GM12873 (cell line): Measurements from ENCODE around the gene PAXIP1.

Experiments
- TF ChIP-seq, protein P1 (sequence below): IDR thresholded peaks from 2 replicates; pipeline ENCODE4 v1.5.1; 2012; ENCODE audit warnings: low read depth, mild to moderate bottlenecking, moderate library complexity, low read length, control low read depth; ENCODE audit not compliant: insufficient read depth; ENCODE audit errors: missing control alignments

The PAXIP1 gene

DNA sequence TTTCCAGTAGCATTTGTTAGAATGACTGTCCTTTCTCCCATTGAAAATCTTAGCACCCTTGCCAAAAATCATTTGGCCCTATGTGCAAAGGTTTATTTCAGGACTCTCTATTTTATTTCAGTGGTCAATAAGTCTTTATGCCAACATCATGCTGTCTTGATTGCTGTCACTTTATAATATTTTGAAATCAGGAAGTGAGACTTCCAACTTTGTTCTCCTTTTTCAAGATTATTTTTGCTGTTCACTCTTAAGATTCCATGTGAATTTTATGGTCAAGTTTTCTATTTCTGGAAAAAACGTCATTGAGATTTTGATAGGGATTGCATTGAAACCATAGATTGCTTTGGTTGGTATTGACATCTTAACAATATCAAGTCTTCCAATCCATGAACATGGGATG is 65.1 kb downstream of the PAXIP1 start:
- TF ChIP-seq, protein P1, sequence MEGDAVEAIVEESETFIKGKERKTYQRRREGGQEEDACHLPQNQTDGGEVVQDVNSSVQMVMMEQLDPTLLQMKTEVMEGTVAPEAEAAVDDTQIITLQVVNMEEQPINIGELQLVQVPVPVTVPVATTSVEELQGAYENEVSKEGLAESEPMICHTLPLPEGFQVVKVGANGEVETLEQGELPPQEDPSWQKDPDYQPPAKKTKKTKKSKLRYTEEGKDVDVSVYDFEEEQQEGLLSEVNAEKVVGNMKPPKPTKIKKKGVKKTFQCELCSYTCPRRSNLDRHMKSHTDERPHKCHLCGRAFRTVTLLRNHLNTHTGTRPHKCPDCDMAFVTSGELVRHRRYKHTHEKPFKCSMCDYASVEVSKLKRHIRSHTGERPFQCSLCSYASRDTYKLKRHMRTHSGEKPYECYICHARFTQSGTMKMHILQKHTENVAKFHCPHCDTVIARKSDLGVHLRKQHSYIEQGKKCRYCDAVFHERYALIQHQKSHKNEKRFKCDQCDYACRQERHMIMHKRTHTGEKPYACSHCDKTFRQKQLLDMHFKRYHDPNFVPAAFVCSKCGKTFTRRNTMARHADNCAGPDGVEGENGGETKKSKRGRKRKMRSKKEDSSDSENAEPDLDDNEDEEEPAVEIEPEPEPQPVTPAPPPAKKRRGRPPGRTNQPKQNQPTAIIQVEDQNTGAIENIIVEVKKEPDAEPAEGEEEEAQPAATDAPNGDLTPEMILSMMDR = no peak

DNA sequence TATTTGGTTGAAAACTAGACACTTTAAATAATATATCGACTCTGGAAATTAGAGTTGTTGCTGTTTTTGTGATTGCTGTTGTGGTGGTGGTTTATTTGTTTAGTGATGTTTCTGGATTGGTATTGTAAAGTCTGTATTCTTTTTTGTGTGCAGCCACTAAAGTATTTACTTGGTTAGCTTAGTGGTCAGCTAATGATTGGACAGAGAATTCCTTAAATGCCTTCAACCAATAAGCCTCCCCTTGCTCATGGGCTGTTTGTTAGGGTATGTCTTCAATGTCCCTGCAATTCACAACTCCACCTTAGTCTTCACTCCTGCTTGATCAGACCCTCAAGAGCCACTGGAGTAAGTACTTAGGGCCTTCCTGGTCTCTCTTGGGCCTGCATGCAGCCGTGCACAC is 71.0 kb downstream of the PAXIP1 start:
- TF ChIP-seq, protein P1 = no peak

DNA sequence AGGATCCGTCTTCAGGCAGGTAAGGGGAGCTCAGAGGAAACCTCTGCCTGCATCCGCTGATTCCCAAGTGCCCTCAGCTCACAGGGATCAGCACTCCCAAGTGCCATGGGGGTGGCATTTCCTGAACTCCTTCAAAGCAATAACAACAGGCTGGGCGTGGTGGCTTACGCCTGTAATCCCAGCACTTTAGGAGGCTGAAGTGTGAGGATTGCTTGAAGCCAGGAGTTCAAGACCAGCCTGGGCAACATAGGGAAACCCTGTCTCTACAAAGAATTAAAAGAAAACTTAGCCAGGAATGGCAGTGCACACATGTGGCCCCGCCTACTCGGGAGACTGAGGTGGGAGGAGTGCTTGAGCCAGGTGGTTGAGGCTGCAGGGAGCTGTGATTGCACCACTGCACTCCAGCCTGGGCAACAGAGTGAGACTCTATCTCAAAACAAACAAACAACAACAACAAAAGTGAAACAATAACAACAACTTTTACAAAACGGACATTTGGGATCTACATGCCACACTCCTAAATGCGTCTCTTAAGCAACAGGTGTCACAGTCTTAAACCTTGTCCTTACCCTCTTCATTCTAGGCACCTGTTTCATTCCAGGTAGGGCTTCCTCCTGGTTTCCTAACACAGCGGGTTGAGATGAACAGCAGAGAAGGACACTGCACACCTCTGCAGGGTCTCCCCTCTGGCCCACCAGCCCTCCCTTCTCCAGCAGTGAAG is 73.8 kb downstream of the PAXIP1 start:
- TF ChIP-seq, protein P1 = no peak

DNA sequence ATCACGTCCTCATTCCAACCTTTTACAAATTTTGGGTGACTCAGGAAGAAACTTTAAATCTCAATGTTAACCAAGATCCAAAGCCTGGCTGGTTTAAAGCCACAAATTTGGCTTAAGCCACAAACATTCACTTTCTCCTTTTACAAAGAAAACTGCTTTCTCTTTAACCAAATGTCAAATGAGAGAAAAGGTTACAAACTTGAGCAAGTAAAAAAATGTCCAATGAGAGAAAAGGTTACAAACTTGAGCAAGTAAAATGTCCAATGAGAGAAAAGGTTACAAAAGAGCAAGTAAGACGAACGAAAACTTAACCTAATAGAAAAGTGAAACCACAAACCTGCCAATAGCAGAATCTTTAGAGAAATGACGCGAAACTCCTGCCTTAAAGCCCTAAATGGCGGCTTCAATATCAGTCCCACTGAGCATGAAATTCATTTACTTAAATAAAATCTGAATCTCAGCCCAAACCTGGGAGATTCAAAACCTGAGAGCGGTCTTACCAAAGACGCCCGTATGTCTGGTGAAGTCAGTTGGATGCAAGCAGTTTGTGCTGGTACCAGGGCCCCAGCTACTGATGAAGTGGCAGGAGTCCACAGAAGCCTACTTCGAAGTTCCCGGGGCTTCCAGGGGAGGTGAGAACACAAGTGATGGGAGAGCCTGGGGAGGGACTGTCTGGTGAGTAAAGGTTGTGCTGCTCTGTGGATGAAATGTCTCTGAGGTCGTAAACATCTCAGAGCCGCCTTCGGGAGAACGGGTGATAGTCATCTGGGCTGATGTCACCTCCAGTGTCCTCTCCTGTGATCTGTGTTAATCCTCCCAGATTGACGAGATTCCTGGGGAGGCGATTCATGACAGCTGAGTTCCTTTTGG is 74.6 kb downstream of the PAXIP1 start:
- TF ChIP-seq, protein P1 = no peak

DNA sequence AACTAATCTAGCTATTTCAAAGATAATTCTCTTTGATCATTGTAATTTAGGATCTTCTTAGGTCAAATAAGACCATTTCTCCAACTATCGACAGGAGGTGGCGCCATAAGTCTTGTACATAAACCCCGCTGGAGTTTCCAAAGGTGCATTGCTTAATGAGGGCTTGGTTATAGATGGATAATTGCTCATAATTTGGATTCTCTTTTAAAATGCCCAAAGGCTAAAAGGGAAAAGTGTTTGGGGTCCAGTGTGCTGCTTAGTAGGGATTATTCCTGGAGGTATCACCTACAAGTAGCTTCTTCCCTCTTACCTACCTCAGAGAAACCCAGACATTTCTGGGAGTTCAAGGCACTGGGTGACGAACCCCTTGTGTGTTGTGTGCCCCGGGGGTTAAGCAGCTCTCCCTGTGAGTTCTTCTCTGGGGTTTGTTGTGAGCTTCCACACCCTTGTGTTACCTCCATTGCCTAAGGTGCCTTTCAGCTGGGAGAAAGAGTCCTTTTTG is 75.2 kb downstream of the PAXIP1 start:
- TF ChIP-seq, protein P1 = peak; percentile 61

DNA sequence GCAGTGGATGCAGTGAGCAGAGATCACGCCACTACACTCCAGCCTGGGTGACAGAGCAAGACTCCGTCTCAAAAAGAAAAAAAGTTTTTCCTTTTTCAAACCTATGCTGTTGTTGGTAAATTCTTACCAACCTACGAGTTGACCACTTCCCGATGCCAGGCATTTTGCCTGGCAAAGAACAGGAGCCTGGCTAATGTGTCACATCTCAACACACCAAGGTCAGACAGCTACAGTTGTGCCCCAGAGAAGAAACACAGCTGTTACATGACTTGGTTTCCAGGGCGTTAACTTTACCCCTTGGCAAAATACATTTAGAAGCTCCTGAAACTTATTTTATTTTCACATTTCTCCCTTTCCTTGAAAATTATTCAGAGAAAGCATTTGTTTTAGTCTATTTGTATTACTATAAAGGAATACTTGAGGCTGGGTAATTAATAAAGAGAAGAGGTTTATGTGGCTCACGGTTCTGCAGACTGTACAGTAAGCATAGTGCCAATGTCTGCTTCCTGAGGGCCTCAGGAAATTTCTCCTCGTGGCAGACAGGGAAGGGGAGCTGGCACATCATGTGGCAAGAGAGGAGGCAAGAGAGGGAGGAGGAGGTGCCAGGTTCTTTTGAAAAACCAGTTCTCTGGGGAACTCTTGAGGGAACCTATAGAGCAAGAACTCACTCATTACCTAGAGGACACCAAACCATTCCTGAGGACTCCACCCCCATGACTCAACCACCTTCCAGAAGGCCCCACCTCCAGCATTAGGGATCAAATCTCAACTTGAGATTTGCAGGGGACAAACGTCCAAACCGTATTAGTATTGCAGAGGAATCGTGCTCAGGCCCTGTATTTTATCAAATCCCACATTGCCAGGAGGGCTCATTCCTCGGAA is 83.3 kb downstream of the PAXIP1 start:
- TF ChIP-seq, protein P1 = no peak
